Measurements from ENCODE around the gene PCSK6.
A peak's percentile ranks its signal among the peaks of the same experiment; 100 is the strongest.

Gene PCSK6

GRCh38 chr15:101314336-101315125 is 175.0 kb downstream of the PCSK6 start:
- DNase-seq (ENCODE audit: low spot score): no peak
- no peak for FAIRE-seq

DNA sequence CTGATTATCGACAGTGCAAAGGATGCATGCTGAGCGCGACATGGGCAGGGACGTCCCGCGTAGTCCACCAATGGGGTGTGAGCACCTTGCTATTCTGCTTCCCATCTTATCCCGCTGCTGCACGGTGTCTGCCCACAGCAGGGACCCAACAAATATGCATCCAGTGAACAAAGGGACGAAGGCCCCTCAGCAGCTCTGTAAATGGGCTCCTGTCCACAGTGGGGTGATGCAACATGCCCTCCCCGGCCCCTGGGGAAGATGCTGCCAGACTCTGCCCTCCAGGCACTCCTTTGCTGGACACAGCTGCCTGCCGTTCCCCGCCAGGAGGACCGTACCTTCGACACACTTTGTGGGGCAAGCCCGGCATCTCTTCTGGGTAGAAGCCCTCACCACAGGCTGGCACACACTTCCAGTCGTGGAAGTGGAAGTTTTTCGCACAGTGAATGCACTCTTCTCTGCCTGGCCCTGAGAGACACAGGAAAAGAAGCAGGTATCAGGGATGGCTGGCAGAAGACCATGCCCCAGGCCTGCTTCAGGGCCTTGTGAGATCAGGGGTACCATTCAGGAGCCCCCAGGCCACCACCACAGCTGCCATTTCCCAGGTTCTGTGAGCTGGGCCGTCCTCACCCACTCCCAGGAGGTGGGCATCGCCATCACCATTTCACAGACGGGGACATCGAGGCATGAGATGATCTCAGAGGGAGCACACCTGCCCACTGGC is 176.3 kb downstream of the PCSK6 start:
- DNase-seq (ENCODE audit: low spot score) (no peak), FAIRE-seq (peak; percentile 27)

DNA sequence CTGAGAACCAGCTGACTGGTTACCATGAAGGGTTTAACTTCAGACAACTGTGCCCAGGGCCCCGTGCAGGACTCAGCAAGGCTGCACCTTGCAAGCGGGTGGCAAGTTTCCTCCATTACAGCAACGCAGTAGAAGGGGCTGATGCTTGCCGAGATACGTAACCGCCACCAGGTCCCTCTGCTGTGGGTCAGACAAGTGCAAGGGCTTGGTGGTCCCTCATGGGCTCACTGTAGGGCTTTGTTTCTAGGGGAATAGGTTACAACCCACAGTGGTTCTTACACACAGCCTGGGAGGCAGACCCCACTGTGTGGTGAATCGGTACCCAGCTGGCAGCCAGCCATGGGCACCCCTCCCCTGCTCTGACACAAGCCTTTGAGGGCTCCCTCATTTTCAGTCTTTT is 179.0 kb downstream of the PCSK6 start:
- DNase-seq (ENCODE audit: low spot score) (no peak), FAIRE-seq (no peak)

GRCh38 chr15:101310161-101310480 is 179.4 kb downstream of the PCSK6 start:
- DNase-seq (ENCODE audit: low spot score): no peak
- no peak for FAIRE-seq

DNA sequence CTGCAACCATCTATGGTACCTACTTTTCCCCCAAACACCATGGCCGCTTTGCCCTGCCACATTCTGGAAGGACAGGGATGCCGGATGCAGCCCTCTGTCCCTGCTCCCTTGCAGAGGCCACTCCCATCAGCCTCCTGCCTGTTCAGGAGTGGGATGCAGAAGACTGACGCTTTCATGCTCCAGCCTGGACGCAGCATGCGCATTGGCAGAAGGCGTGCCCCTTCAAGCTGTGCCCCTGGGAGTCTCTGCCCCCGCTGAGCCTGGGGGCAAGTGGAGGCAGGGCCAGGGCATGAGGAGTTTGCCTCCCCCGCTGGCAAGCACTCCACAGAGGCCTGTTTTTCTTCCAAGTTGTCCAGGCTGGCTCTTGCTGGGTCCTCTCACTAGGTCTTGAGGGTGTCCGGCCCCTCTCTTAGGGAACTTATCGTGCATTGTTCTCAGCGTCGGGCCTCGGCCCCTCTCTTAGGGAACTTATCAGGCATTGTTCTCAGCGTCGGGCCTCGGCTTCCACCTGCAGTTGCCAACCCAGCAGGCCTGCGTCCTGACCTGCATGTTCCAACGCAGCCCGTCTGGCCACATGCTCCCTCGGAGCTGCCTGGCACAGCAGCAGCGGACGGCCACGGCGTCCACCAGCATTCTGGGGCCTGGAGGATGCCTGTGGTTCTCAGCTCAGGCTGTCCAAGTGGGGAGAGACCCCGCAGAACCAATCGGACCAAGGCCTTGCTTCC is 179.9 kb downstream of the PCSK6 start:
- FAIRE-seq (no peak), DNase-seq (ENCODE audit: low spot score) (no peak)

GRCh38 chr15:101308604-101309435 is 180.7 kb downstream of the PCSK6 start:
- no peak for DNase-seq (ENCODE audit: low spot score)
- no peak for FAIRE-seq

- DNase-seq (ENCODE audit: low spot score): no peak
- FAIRE-seq: peak; percentile 61
Measured at GRCh38 chr15:101307897-101308603, 181.5 kb downstream of the PCSK6 start.

GRCh38 chr15:101307048-101307896 is 182.2 kb downstream of the PCSK6 start:
- FAIRE-seq (no peak), DNase-seq (ENCODE audit: low spot score) (no peak)

DNA sequence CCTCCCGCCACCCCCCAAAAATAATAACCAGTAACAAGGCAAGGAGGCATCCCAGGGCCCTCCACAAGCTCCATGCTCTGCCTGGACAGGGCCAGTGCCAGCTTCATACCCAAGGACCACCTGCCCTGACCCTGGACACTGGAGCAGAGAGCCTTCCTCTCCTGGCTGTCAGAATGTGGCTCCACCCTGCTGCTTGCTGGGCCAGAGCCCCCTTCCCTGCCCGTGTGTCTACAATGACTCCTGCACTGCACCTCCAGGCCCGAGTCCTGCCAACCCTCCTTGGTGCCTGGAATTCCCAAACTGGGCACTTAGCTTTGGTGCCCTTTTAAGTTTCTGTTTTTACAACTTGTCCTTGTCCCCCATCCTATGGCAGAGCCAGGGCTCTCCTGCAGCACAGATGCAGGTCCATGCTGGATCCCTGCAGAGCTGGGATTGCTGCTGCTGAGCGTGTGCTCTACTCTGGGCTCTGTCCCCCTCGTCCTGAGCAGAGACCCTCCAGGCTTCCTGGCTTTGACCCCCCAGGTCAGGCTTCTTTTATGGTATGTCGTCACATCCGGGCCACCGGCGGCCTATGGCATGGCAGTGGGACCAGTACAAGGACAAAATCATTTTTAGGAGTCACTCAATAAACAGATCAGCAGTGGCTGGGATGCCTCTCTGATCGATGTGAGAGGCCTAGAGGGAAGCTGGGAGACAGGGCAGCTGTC is 183.0 kb downstream of the PCSK6 start:
- no peak for FAIRE-seq

DNA sequence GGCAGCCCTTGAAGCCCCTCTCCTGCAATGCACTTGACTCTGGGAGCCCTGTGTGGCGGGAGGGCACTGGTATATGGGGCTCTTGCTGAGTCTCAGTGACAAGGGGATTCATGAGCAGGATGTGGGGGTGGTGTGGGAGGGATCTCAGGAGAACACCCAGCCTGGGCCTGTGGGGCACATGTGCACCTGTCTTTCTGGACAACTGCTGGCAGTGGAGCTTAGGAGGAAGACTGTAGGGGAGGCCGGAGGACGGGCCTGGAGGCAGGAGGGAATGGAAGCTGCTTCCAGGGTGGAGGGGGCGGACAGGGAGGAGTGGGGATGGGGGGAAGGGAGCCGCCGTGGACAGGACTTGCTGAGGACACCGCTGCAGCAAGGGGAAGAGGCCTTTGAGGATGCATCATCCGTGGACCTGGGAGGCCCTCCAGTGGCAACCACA is 183.7 kb downstream of the PCSK6 start:
- no peak for FAIRE-seq
- no peak for DNase-seq (ENCODE audit: low spot score)

More for the DNA sequence above, 183.0 kb downstream of the PCSK6 start:
- DNase-seq (ENCODE audit: low spot score): no peak

- FAIRE-seq: no peak
Measured at GRCh38 chr15:101303408-101303807, 186.1 kb downstream of the PCSK6 start.

DNA sequence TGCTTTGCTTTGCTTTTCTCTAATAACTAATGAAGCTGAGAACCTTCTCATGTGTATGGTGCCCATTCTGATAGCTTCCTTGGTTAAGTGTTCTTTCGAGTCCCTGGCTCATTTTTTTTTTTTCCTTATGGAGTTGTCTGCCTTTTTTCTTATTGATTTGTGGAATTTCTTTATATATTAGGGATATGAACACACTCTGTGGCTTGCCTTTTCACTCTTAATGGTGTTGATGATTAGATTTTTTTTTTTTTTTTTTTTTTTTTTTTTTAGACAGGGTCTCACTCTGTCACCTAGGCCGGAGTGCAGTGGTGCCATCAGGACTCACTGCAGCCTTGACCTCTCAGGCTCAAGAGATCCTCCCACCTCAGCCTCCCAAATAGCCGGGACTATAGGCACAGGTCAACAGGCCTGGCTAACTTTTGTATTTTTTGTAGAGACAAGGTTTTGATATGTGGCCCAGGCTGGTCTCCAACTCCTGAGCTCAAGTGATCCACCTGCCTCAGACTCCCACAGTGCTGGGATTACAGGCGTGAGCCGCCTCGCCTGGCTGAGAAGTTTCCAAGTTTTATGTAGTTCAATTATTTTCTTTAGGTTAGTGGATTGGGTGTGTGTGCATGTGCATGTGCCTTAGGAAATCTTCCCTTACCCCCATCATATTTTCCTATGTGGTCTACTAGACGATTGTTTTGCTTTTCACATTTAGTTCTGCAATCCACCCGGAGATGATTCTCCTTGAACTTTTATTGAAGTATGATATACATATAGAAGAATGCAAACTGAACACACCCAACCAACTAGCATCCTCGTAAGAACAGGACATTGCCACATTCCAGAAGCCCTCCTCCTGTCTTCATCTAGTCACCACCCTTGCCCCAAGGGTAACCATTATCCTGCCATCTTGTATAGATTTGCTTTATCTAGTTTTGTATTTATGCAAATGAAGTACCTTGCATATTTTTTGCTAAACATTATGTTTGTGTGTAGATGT is 192.8 kb downstream of the PCSK6 start:
- DNase-seq (ENCODE audit: low spot score) (no peak), FAIRE-seq (no peak)

More at GRCh38 chr15:101303408-101303807, 186.1 kb downstream of the PCSK6 start:
- DNase-seq (ENCODE audit: low spot score): no peak

DNA sequence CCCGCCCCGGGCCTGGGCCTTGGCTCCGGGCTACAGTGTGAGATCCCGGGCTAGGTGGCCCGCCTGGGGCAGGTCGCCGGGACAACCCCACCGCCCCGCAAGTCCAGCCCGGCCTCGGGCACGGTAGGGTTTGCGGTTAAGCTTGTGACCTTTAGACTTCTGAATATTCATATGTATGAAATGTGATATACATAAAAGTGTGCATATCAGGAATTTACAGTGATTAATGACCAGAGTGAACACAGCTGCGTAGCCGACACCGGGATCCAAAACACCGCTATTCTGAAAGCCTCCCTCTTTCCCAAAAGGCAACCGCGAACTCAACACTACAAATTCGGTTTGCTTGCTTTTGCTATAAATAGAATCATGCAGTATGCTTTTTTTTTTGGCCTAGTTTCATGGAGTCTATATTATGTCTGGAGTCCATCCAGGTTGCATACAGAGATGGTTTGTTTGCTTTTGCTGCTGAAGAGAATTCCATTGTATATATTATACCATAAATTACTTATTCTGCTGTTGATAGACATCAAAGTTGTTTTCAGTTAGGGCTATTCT is 193.8 kb downstream of the PCSK6 start:
- no peak for DNase-seq (ENCODE audit: low spot score)
- FAIRE-seq: no peak

DNA sequence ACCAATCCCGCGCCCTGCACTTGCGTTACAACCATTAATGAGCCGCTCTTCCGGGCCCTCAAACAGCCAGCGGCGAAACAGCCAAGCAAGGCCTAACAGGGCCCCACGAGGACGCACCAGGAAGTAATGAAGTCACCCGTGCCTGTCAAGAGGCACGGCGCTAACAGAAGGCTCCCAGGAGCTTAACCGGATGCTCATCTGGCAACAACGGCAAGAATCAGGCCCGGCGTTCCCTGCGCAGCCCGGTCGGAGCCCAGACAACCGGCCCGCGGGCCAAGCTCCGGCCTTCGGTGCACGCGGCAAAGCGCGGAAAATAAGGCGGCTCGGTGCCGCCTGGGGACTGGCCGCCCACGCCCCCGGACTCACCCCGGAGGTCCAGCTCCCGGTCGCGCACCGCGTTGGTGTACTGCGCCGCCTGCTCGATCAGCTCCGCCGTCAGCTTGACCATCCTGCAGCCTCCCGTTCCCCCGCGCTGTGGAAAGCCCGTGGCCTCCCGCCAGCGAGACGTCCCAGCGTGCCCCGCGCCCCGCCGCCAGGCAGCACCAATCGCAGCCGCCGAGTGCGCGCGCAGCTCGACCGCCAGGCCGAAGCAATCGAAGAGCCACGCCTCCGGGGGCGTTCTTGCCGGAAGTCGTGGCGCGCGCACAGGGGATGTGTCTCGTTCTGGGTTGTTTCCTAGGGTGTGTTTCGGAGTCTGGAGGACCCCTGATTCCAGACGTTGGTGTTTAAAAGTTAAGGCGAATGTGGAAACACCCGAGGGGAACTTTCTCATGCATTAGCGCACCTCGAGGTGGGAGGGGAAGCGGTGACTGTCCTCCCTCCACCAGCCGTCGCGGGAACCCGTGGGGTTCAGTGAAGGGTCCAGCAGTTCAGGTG is 194.5 kb downstream of the PCSK6 start, which contains the start of gene SNRPA1:
Gene SNRPA1 (minus strand): TSS at position 518 of the 876 bp plus-strand sequence. CDS start 70 bp downstream, at position 448.
- peak; percentile 97 for DNase-seq (ENCODE audit: low spot score)
- FAIRE-seq: no peak

- DNase-seq (ENCODE audit: low spot score): no peak
- FAIRE-seq: no peak
Measured at GRCh38 chr15:101293122-101293521, 196.4 kb downstream of the PCSK6 start.

DNA sequence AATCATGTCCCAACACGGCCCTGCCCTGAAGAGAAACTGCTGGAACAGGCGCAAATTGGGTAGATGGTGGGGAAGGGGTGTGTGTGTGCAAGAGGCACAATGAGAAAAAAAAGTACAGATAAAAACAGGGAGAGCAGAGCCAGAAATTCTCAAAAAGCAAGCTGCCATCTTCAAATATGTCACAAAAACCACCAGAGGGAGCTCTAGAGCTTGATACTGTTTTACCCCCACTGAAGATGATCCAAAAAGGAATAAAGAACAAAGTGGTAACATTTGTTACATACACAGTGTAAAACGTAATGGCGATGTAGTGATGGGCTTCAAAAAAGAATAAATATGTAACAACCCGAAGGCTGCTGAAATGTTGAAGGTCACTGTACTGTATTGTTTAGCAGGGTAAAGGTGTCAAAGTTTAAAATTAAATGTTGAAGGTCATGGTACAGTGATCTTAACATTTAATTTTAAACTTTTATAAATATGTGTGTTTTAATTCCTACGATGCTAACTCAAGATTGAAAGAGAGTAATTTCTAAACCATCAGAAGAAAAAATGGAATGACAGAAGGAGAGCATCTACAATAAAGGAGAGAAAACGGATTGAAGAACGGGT is 200.5 kb downstream of the PCSK6 start:
- FAIRE-seq: no peak

More for the DNA sequence above, 200.5 kb downstream of the PCSK6 start:
- DNase-seq (ENCODE audit: low spot score): peak; percentile 49
